Activated CD4-positive, CD25-positive, alpha-beta regulatory T cell treated with anti-CD3 and anti-CD28 coated beads, Interleukin-2, amount 50 U/mL, for 24 hours (primary cell): ENCODE measurements around the gene CENPVL3.
"Not testable (repeated sequence)": the region's sequence is repeated elsewhere in the genome, so short reads cannot be mapped to it uniquely, and the experiment has no call there.

ENCODE experiments used
- ATAC-seq, 2 donors: fragments of 150-1000 bp; cut with Tn5 transposase; one replicate each; pipeline ENCODE4 v1.10.0; 2021; ENCODE audit warnings: mild to moderate bottlenecking in 1 of 2, moderate library complexity in 1 of 2

The CENPVL3 gene

GRCh38 chrX:51618241-51619155, at the start of gene CENPVL3:
TSS of gene CENPVL3 (minus strand) at chrX:51618912. CDS start at chrX:51618873, 39 bp downstream.
- ATAC-seq, result not testable (repeated sequence)

DNA sequence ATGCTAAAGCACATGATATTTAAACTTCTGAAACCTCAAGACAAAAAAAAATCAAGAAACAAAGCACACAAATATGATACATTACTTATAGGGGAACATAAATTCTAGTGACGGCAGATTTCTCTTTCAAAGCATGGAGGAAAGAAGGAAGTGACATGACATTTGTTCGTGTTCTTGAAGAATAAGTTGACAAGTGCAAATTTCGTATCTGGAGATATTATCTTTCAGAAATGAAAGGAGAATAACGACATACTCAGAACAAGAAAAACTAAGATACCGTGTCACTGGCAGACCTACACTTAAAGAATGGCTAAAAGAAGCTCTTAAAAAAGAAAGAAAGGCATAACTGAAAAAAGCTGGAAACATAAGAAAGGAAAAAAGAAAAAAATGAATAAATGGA, 47.3 kb upstream of the CENPVL3 start:
- ATAC-seq, result no peak

- no peak for ATAC-seq
These were observed 24.7 kb upstream of the CENPVL3 start for GRCh38 chrX:51643377-51643776.

DNA sequence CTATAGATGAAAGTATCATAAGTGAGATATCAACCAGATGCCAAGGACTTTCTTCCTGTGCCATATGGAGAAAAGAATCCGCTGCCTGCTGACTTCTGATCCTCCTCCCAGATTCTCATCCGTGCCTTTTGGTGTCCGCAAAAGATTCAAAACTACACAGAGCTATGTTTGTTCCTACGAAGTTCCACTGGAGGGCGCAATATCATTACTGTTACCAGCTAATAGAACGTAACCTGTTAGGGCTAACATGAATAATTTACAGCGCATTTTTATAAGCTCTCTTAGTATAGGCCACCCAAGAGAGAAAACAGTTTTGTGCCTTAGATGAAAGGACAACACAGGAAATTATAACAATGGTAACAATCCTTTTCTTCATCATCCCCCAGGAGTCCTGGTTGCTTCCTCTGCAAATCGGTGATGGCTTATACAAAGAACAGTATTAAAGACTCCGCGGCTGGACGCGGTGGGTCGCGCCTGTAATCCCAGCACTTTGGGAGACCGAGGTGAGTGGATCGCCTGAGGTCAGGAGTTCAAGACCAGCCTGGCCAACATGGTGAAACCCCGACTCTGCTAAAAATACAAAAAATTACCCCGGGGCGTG, 22.8 kb upstream of the CENPVL3 start:
- no peak for ATAC-seq

DNA sequence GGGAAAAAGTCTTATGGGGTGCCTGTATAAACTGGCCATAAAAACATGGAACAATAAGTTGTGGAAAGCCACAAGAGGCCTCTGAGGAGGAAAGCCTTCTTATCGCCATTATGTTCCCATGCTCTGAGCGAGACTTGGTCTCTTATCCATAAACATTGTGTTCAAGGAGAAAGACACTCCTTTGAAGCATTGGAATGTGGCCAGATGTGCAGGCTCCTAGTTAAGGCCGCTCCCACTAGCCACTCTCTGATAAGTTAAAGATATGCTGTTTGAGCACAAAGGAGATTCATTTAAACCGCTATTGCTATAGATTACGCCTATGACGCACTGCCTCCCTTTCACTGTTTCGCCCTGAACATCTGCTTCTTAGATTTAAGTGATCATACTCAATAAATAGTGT, 17.8 kb upstream of the CENPVL3 start:
- not testable (repeated sequence) for ATAC-seq

- ATAC-seq, result no peak
These were observed 4.2 kb downstream of the CENPVL3 start for GRCh38 chrX:51614353-51615012.

GRCh38 chrX:51608766-51609165, 9.9 kb downstream of the CENPVL3 start:
- ATAC-seq, result no peak

DNA sequence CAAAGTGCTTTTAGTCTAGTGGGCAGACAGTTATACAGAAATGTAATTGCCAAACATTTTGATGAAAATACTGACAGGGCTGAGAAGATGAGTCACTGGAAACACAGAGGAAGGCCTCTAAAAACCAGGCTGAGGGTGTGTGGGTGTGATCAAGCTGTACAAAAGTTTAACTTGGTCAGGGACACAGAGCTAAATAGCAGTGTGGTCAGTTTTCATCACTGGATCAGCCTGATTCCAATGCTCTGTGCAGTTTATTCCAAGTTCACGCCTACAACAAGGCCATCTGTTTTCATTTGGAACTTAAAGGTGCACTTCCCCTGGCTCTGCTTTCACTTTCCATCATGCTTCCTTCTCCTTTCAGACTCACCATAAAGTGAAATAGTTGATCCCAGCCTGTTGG, 10.6 kb downstream of the CENPVL3 start:
- ATAC-seq, result no peak

GRCh38 chrX:51606446-51606845, 12.3 kb downstream of the CENPVL3 start:
- ATAC-seq, result no peak

GRCh38 chrX:51598899-51599298, 19.8 kb downstream of the CENPVL3 start:
- no peak for ATAC-seq

DNA sequence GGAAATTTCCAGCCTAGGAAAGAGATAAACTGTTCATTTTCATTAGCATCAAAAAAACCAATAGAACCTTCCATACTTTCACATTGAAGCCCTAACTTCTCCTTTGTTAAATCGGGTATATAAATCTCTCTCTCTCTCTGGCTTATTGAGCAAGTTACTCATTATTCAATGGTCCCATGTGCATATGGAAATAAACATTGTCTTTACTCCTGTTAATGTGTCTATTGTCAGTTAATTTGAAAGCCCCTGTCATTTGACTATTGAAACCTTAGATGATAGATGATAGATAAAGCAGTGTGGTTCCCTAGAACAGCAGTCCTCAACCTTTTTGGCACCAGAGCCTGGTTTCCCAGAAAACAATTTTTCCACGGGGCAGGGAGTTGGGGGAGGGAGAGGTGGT, 46.8 kb downstream of the CENPVL3 start:
- ATAC-seq, result no peak

DNA sequence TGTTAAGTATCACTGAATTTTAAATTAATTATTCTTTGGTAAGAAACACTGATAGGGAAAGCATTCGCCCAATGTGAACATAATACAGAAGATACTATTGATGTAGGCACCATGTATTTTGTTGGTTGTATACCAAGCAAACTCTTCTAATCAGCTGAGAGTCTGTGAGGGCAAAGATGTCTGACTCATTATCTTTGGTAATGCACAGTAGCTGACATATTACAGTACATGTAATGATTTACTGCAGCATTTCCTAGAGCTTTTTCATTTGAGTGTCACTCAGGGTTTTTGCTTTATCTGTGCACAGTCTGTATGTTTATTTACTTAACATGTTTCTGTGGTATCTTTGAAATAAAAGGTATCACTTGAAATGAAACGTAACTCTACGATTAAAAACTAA, 49.2 kb downstream of the CENPVL3 start:
- no peak for ATAC-seq

DNA sequence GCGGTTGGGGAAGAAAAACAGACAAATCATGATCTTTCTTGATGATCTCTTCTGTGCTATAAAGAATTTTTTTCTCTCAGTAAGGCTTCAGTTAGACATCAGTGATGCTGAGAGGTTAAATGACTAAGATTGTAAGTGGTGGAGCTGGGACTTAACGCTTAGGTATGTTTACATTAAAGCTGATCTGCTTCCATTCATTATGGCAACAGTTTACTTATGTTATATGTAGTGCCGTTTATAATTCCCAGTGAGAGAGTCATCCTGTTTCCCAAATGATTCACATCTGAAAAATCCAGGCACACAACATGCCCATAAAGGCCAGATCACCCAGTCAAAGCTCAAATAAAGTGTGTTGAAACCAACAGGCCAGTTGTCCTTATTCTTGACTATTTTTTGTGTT, 50.1 kb downstream of the CENPVL3 start:
- ATAC-seq, result no peak
